ENCODE data around the gene MEF2A.

MEF2A gene

DNA sequence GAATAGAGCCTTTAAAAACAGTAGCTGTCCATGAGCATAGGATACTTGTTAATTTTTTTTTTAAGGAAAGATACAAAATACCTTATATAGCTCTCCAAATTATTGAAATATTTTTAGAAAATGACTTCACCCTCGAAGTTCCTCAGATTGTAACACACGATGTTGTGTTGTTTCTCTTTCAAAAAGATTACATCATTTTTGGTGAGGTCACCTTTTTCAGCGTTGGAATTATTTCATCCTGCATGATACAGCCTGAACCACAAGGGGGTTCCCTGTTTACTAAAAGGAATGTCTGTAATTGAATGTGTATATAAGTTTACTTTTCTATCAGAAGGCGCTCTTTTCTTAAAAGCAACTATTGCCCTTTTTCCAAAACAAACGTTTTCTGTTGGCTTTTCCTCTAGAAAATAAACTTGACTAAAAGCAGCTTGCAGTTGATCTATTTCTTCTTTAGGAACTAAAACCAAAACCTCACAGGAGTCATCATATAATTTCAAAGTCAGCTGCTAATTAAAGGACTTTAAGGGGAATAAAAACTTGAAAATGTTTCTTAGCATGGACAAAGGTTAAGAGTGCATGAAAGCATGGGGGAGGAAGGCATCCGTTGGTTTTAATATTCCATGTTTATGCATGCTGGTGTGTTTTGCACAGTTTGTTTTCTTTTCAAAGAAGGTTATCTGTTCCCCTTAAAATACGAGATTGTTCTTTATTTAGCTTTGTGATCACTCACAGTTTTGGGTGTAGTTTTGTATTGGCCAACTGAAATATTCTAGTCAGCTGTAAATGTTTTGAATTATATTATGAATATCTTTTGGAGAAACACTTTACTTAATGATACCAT lies 138.0 kb downstream of the MEF2A start:
- no peaks in the 10 kb centered on the region for H3K27me3 ChIP-seq (ENCODE audit: insufficient read depth, insufficient read length)
- H3K9me3 ChIP-seq (ENCODE audit: insufficient read depth, low read length): no peaks in the 10 kb centered on the region
- peaks cover 2% of the 10 kb centered on the region for H3K36me3 ChIP-seq (ENCODE audit: insufficient read depth, insufficient read length, low read length)
- H3K4me1 ChIP-seq (ENCODE audit: insufficient read depth, insufficient read length): peaks cover 2% of the 10 kb centered on the region
- no peak for TF ChIP-seq YY1 (IDR thresholded peaks at IDR 0.05; ENCODE audit: insufficient read depth, insufficient read length)
- no peak for TF ChIP-seq ZNF274 (IDR thresholded peaks at IDR 0.05; ENCODE audit: low read depth, low read length)
- TF ChIP-seq SUZ12 (IDR thresholded peaks at IDR 0.05; ENCODE audit: extremely low read depth, insufficient read depth, insufficient read length): no peak
- no peak overlapping the region for H3K4me3 ChIP-seq (ENCODE audit: insufficient read length, low read depth)
- no peak overlapping the region for H3K9ac ChIP-seq (ENCODE audit: insufficient read length, low read depth)
- no peak for DNase-seq (ENCODE audit: low read depth, low spot score)

DNA sequence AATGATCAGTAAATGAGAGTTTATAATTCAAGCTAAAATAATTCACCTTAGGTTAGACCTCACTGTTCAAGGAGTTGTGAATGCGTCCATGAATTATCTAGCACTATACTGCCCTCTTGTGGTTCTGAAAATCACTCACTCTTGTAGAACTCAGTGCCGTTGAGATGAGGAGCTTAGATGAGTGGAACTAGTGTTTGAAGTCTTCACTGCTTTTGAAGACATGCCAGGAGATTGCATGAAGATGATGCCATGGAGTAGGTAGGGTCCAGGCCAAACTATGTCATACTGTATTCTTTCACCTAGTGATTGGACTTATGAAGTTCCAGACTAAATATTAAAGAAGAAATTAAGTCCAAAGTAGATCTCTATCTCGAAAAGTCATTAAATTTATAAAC lies 138.7 kb downstream of the MEF2A start:
- no peak overlapping the region for H3K9ac ChIP-seq (ENCODE audit: insufficient read length, low read depth)
- H3K9me3 ChIP-seq (ENCODE audit: insufficient read depth, low read length): no peaks in the 10 kb centered on the region
- H3K27me3 ChIP-seq (ENCODE audit: insufficient read depth, insufficient read length): no peaks in the 10 kb centered on the region
- H3K36me3 ChIP-seq (ENCODE audit: insufficient read depth, insufficient read length, low read length): peaks cover 6% of the 10 kb centered on the region
- peak; percentile 78 for DNase-seq (ENCODE audit: low read depth, low spot score)
- H3K4me3 ChIP-seq (ENCODE audit: insufficient read length, low read depth): no peak overlapping the region
- TF ChIP-seq SUZ12 (IDR thresholded peaks at IDR 0.05; ENCODE audit: extremely low read depth, insufficient read depth, insufficient read length) (no peak), YY1 (IDR thresholded peaks at IDR 0.05; ENCODE audit: insufficient read depth, insufficient read length) (no peak), ZNF274 (IDR thresholded peaks at IDR 0.05; ENCODE audit: low read depth, low read length) (no peak)
- H3K4me1 ChIP-seq (ENCODE audit: insufficient read depth, insufficient read length): peaks cover 2% of the 10 kb centered on the region

DNA sequence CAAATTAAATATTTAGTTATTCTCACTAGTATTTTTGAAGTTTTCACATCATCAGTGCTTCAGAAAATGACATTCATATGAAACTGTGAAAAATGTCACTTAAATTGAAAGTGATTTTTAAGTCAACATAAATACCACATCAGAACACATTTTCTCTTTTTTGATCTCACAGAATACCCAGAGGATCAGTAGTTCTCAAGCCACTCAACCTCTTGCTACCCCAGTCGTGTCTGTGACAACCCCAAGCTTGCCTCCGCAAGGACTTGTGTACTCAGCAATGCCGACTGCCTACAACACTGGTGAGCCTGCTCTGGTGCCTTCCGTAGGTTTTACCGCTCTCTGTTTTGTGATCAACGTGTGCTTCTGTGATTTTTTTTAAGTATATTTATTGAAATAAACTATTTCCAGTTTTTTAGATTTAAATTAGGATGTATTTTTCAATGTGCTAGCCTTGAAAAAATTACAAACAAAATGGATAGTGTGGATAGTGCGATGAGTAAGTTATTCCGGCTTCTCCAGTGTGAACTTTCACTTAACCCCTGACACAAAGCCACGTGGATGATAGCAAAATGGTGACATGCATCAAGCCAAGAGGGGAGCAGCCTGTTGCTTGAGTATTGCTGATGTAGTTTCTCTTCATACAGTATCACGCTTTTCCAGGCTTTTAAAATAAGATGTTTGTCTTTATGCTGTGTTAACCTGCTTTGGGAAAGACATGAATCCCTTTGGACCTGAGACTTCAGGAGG lies 140.9 kb downstream of the MEF2A start:
- H3K9ac ChIP-seq (ENCODE audit: insufficient read length, low read depth): no peak overlapping the region
- no peaks in the 10 kb centered on the region for H3K9me3 ChIP-seq (ENCODE audit: insufficient read depth, low read length)
- peaks cover 20% of the 10 kb centered on the region for H3K36me3 ChIP-seq (ENCODE audit: insufficient read depth, insufficient read length, low read length)
- no peak for DNase-seq (ENCODE audit: low read depth, low spot score)
- peaks cover 2% of the 10 kb centered on the region for H3K4me1 ChIP-seq (ENCODE audit: insufficient read depth, insufficient read length)
- H3K27me3 ChIP-seq (ENCODE audit: insufficient read depth, insufficient read length): no peaks in the 10 kb centered on the region
- H3K4me3 ChIP-seq (ENCODE audit: insufficient read length, low read depth): no peak overlapping the region
- TF ChIP-seq YY1 (IDR thresholded peaks at IDR 0.05; ENCODE audit: insufficient read depth, insufficient read length) (no peak), ZNF274 (IDR thresholded peaks at IDR 0.05; ENCODE audit: low read depth, low read length) (no peak), SUZ12 (IDR thresholded peaks at IDR 0.05; ENCODE audit: extremely low read depth, insufficient read depth, insufficient read length) (no peak)

DNA sequence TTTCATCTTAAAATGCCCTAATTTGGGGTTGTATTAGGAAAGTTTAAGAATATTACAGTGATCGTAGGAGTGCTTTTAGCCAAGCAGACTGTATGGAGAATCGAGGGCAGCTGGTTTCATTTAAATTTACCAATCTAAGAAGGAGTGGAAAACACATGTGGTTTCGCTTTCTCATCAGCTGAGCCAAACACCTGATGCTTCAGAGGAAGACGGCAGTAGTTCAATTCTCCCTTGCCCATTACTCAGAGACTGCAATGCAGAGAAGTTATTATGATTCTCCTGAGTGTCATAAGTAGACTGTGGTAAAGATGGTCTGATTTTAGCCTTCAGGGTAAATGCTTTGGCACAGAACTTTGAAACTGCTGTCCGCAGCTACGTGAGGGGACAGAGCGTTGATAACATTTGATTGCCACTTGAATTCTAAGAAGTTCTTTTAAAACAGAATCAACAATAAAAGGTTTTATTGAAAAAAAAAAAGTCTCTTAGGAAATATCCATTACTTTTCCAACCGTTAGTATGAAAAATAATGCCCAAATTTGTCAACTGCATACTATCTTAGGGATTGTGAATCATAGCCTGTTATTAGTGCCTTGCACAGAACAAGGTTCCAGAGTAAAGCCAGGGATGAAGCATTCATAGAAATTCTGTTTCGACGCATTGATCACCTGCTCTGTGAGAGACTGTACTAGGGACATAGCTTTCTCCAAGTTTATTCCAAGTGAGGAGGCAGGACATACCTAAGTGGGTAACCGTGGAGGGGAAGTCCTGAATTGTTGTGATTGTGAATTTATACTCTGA lies 141.9 kb downstream of the MEF2A start:
- Histone ChIP-seq H3K36me3 (ENCODE audit: insufficient read depth, insufficient read length, low read length) (peaks cover 29% of the 10 kb centered on the region), H3K4me3 (ENCODE audit: insufficient read length, low read depth) (no peak overlapping the region), H3K4me1 (ENCODE audit: insufficient read depth, insufficient read length) (peaks cover 2% of the 10 kb centered on the region), H3K27me3 (ENCODE audit: insufficient read depth, insufficient read length) (no peaks in the 10 kb centered on the region), H3K9ac (ENCODE audit: insufficient read length, low read depth) (no peak overlapping the region), H3K9me3 (ENCODE audit: insufficient read depth, low read length) (no peaks in the 10 kb centered on the region)
- DNase-seq (ENCODE audit: low read depth, low spot score): no peak
- TF ChIP-seq SUZ12 (IDR thresholded peaks at IDR 0.05; ENCODE audit: extremely low read depth, insufficient read depth, insufficient read length): no peak
- no peak for TF ChIP-seq ZNF274 (IDR thresholded peaks at IDR 0.05; ENCODE audit: low read depth, low read length)
- no peak for TF ChIP-seq YY1 (IDR thresholded peaks at IDR 0.05; ENCODE audit: insufficient read depth, insufficient read length)

DNA sequence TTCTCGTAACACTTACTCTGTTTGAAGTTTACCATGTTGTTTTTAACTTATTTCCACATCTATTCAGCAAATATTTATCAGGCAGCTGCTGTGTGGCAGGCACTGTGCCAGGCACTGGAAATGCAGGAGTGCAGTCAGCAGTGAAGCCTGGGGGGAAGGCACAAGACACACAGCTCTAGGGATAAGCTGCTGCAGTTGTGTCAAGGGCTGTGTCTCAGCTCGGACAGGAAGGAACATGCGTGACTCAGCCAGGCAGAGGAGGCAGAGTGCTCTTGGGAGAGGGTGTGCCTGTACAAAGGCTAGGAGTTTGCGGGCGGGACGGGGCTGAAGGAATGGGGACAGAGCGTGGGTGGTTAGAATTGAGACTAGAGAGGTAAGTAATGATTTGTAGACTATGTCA lies 142.8 kb downstream of the MEF2A start:
- TF ChIP-seq YY1 (IDR thresholded peaks at IDR 0.05; ENCODE audit: insufficient read depth, insufficient read length) (no peak), SUZ12 (IDR thresholded peaks at IDR 0.05; ENCODE audit: extremely low read depth, insufficient read depth, insufficient read length) (no peak), ZNF274 (IDR thresholded peaks at IDR 0.05; ENCODE audit: low read depth, low read length) (no peak)
- Histone ChIP-seq H3K27me3 (ENCODE audit: insufficient read depth, insufficient read length) (no peaks in the 10 kb centered on the region), H3K36me3 (ENCODE audit: insufficient read depth, insufficient read length, low read length) (peaks cover 36% of the 10 kb centered on the region), H3K9me3 (ENCODE audit: insufficient read depth, low read length) (no peaks in the 10 kb centered on the region), H3K4me1 (ENCODE audit: insufficient read depth, insufficient read length) (peaks cover 2% of the 10 kb centered on the region), H3K4me3 (ENCODE audit: insufficient read length, low read depth) (no peak overlapping the region), H3K9ac (ENCODE audit: insufficient read length, low read depth) (no peak overlapping the region)
- no peak for DNase-seq (ENCODE audit: low read depth, low spot score)

DNA sequence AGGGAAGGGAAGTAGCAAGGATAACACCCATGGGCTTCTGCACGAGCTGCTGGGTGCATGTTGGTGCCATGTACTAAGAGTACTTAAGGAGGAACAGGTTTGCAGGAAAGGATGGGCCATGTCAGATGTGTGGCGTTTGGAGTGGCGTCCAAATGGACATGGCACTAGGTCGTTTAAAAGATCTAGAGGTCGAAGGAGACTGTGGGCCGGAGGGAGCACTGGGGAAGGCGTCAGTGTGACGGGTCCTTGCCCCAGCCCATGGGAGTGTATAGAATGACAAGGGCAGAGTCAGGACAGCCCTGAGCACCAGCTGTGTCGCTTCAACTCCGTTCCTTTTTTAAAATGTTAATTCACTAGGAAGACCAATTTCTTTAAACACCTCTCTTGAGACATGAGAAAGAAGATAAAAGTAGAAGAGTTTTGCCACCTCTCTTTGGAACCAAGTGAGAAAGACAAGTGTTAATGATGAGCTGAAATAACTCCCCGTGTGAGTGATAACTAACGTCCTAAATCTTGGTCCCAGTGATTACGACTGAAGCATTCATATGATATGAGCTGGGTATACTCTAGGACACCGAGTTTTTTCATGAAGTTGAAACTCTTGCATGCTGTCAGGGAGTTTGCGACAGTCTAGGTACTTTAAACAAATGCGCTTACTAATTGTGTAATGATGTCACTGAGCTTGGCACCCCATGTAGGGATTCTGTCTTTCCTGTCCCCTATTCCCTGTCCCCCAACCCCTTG lies 143.6 kb downstream of the MEF2A start:
- peaks cover 36% of the 10 kb centered on the region for H3K36me3 ChIP-seq (ENCODE audit: insufficient read depth, insufficient read length, low read length)

More for the DNA sequence above, 143.6 kb downstream of the MEF2A start:
- no peak overlapping the region for H3K9ac ChIP-seq (ENCODE audit: insufficient read length, low read depth)
- no peak overlapping the region for H3K4me3 ChIP-seq (ENCODE audit: insufficient read length, low read depth)
- TF ChIP-seq YY1 (IDR thresholded peaks at IDR 0.05; ENCODE audit: insufficient read depth, insufficient read length) (no peak), SUZ12 (IDR thresholded peaks at IDR 0.05; ENCODE audit: extremely low read depth, insufficient read depth, insufficient read length) (no peak), ZNF274 (IDR thresholded peaks at IDR 0.05; ENCODE audit: low read depth, low read length) (no peak)
- no peaks in the 10 kb centered on the region for H3K27me3 ChIP-seq (ENCODE audit: insufficient read depth, insufficient read length)
- no peak for DNase-seq (ENCODE audit: low read depth, low spot score)
- no peaks in the 10 kb centered on the region for H3K9me3 ChIP-seq (ENCODE audit: insufficient read depth, low read length)
- H3K4me1 ChIP-seq (ENCODE audit: insufficient read depth, insufficient read length): peaks cover 2% of the 10 kb centered on the region

Measured in NT2/D1 (cell line).